Transverse colon (tissue), 4 donors: Measurements from ENCODE around the gene WNT4.

Experiments
- CTCF ChIP-seq, 5 experiments: fragments of 200-600 bp in 3 of 5; fragments of 450-650 bp in 2 of 5; sonication (generic) in 3 of 5; IDR thresholded peaks; 1 replicate in 2 of 5; 2 replicates in 3 of 5; pipeline ENCODE4 v1.5.1; 2016 to 2017; ENCODE audit warnings: antibody characterized with exemption in 5 of 5, inconsistent platforms in 3 of 5, mild to moderate bottlenecking in 2 of 5, moderate library complexity in 1 of 5
- POLR2A ChIP-seq: fragments of 450-650 bp; IDR thresholded peaks from one replicate; pipeline ENCODE4 v1.6.1; 2016; ENCODE audit warnings: antibody characterized with exemption, mild to moderate bottlenecking, moderate library complexity
- POLR2AphosphoS5 ChIP-seq, 3 donors: sonication (generic); formaldehyde crosslinking; IDR thresholded peaks; one replicate each; pipeline ENCODE4 v1.6.1; 2016; ENCODE audit warnings: antibody characterized with exemption in 3 of 3

- TF ChIP-seq POLR2A (no peak), CTCF (IDR thresholded peaks at IDR 0.05) (no peak), POLR2AphosphoS5 (IDR thresholded peaks at IDR 0.05) (peak in 1 of 3 donors; percentile 0)
Measured at GRCh38 chr1:22090867-22091266, 52.0 kb downstream of the WNT4 start.
